NCI-H526 (cell line): ENCODE results near the gene ANKRD49.

Experiments
- DNase-seq, 2 experiments: peaks; one replicate each; lab custom pipeline; 2025; lab: John Stamatoyannopoulos, UW

Gene ANKRD49

GRCh38 chr11:94544646-94545263, 51.0 kb downstream of the ANKRD49 start:
- DNase-seq: peak in 1 of 2 experiments; percentile 73

- DNase-seq: no peak
Measured at GRCh38 chr11:94545264-94546161, 51.7 kb downstream of the ANKRD49 start.

- peak in 1 of 2 experiments; percentile 15 for DNase-seq
Measured at GRCh38 chr11:94546162-94546470, 52.3 kb downstream of the ANKRD49 start.

- peak in 1 of 2 experiments; percentile 21 for DNase-seq
Measured at GRCh38 chr11:94546886-94547285, 53.1 kb downstream of the ANKRD49 start.

- no peak for DNase-seq
Measured at GRCh38 chr11:94549146-94549545, 55.4 kb downstream of the ANKRD49 start.
